Aorta (tissue), 5 donors: ENCODE results near the gene SPAAR. TPM values are rescaled to one million over a fixed set of nuclear protein-coding genes. Genes with fewer than 3 reads are reported as not detected.
"Not testable (repeated sequence)": the region's sequence is repeated elsewhere in the genome, so short reads cannot be mapped to it uniquely, and the experiment has no call there.

ENCODE experiments used
- ATAC-seq: fragments of 200-7000 bp; cut with Tn5 transposase; one replicate; pipeline ENCODE4 v1.9.1; 2022; ENCODE audit warnings: moderate library complexity; ENCODE audit not compliant: low FRiP score
- DNase-seq, 2 donors: peaks; one replicate each; pipeline ENCODE4 v3.0.0-alpha.2; 2020
- H3K27ac ChIP-seq, 2 donors: one replicate each; pipeline ENCODE4 v1.5.1; 2013; ENCODE audit warnings: low read length in 2 of 2, mild to moderate bottlenecking in 2 of 2, moderate library complexity in 2 of 2, control low read depth in 1 of 2, inconsistent platforms in 1 of 2, low read depth in 1 of 2
- H3K27me3 ChIP-seq, 2 donors: one replicate each; pipeline ENCODE4 v1.6.1; 2013; ENCODE audit warnings: control low read depth in 1 of 2, low read length in 1 of 2, mild to moderate bottlenecking in 1 of 2, moderate library complexity in 1 of 2; ENCODE audit not compliant: insufficient read depth in 2 of 2, control insufficient read depth in 1 of 2
- H3K36me3 ChIP-seq, 2 donors: one replicate each; pipeline ENCODE4 v1.6.1; 2013; ENCODE audit warnings: control low read depth in 1 of 2, low read length in 1 of 2, mild to moderate bottlenecking in 1 of 2; ENCODE audit not compliant: insufficient read depth in 2 of 2, control insufficient read depth in 1 of 2
- H3K4me1 ChIP-seq, 2 donors: one replicate each; pipeline ENCODE4 v1.6.1; 2013; ENCODE audit warnings: low read length in 2 of 2, control low read depth in 1 of 2, mild to moderate bottlenecking in 1 of 2, moderate library complexity in 1 of 2; ENCODE audit not compliant: insufficient read depth in 2 of 2, control insufficient read depth in 1 of 2
- H3K4me3 ChIP-seq, 2 donors: one replicate each; pipeline ENCODE4 v1.5.1; 2013; ENCODE audit warnings: low read length in 2 of 2, control low read depth in 1 of 2, mild to moderate bottlenecking in 1 of 2
- H3K9me3 ChIP-seq: one replicate; pipeline ENCODE4 v1.6.1; 2013; ENCODE audit warnings: mild to moderate bottlenecking, low read length; ENCODE audit not compliant: control insufficient read depth
- WGBS, 2 donors: extraction: QIAGEN DNeasy Blood & Tissue Kit; methylation state at CpG; one replicate each; pipeline ENCODE4 v1.1.7; 2013; 5-methylcytosine and 5-hydroxymethylcytosine counted together
- intact Hi-C, 2 donors: fragments of 100-400 bp; cut with DNase I; formaldehyde crosslinking; loops; one replicate each; pipeline versions ENCODE4 v1.14.2 to v1.15.0; 2022
- polyA plus RNA-seq, 2 donors: library from polyadenylated mRNA; stranded (reverse); fragments of 200-250 nt; gene quantifications; one replicate each; pipeline ENCODE4 v1.2.3, GENCODE V29; 2013
- total RNA-seq, 2 donors: library from RNA; stranded (reverse); fragmentation: NEBNext Ultra II Directional; extraction: Animal tissue kit (Norgen Biotek cat#: 25700); gene quantifications; one replicate each; pipeline ENCODE4 v1.2.1, GENCODE V29; 2021
- donor health status: healthy with polysubstance abuse.
- donor health status: Bipolar disorder and iron deficiency.
- donor health status: DM: no; HTN: no; CAD: no.
- donor health status: DM: no; HTN: no; CAD: no.
- donor health status: DM: yes; HTN: yes; CAD: no.

The SPAAR gene
- total and polyA plus RNA-seq, 4 donors, result 0.82 to 4.5 (median 4.0) TPM; not detected in 1

DNA sequence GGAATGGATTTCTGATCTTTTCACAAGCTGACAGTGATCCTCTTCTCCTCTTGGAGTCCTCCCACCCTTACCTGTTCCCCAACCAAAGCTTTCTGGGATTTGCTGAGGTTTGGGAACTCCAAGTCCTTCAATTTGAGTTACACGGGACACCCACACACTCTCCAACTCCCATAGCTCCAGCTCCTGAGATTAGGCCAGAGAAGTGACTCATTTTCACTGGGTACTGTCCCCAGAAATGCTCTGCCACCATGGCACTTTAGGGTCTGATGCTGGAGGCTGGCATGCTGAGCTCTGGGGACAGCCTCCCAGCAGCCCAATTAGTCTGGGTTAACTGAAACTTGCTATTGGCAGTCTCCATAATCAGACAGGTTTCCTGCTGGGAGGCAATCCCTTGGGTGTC lies 17.2 kb upstream of the SPAAR start:
- H3K27ac ChIP-seq, result no peak overlapping the region
- no peaks in the 10 kb centered on the region for H3K36me3 ChIP-seq
- ATAC-seq (no peak), DNase-seq (no peak)
- no peaks in the 10 kb centered on the region for H3K27me3 ChIP-seq
- no peaks in the 10 kb centered on the region for H3K4me1 ChIP-seq
- no peak overlapping the region for H3K4me3 ChIP-seq
- intact Hi-C loops, result loop anchor here in 1 of 2 donors (2.0 kb wide), 1 partner anchor 21 kb away; the partner anchor contains the start of gene OR13J1
- H3K9me3 ChIP-seq, result no peaks in the 10 kb centered on the region
- WGBS, 2 donors, result 64 to 70% methylated on average over 1 of the region's 1 CpG

- intact Hi-C loops, result no loop called here
- H3K4me3 ChIP-seq, result no peak overlapping the region
- H3K27ac ChIP-seq, result no peak overlapping the region
- H3K9me3 ChIP-seq, result no peaks in the 10 kb centered on the region
- H3K4me1 ChIP-seq, result no peaks in the 10 kb centered on the region
- DNase-seq, result no peak
- 96 to 99% methylated on average over 2 of the region's 2 CpGs for WGBS, 2 donors
- H3K27me3 ChIP-seq, result no peaks in the 10 kb centered on the region
- no peaks in the 10 kb centered on the region for H3K36me3 ChIP-seq
- ATAC-seq, result no peak
Measured at GRCh38 chr9:35896570-35896969, 12.7 kb upstream of the SPAAR start.

- H3K9me3 ChIP-seq, H3K4me3 ChIP-seq, H3K27me3 ChIP-seq, H3K36me3 ChIP-seq, intact Hi-C loops, H3K4me1 ChIP-seq, H3K27ac ChIP-seq, ATAC-seq, DNase-seq: not testable (repeated sequence)
- 87 to 96% methylated on average over 7 of the region's 7 CpGs for WGBS, 2 donors
Measured at GRCh38 chr9:35897376-35898099, 11.8 kb upstream of the SPAAR start.

GRCh38 chr9:35898337-35898736 lies 11.0 kb upstream of the SPAAR start:
- H3K9me3 ChIP-seq, result no peaks in the 10 kb centered on the region
- DNase-seq (no peak), ATAC-seq (no peak)
- H3K4me3 ChIP-seq, result no peak overlapping the region
- H3K36me3 ChIP-seq, result no peaks in the 10 kb centered on the region
- no peak overlapping the region for H3K27ac ChIP-seq
- intact Hi-C loops, result no loop called here
- H3K27me3 ChIP-seq, result no peaks in the 10 kb centered on the region
- no peaks in the 10 kb centered on the region for H3K4me1 ChIP-seq

- 62 to 70% methylated on average over 2 of the region's 2 CpGs for WGBS, 2 donors
- Histone ChIP-seq H3K4me1 (no peaks in the 10 kb centered on the region), H3K36me3 (no peaks in the 10 kb centered on the region), H3K27ac (no peak overlapping the region), H3K4me3 (no peak overlapping the region), H3K9me3 (no peaks in the 10 kb centered on the region), H3K27me3 (no peaks in the 10 kb centered on the region)
- DNase-seq, result no peak
- ATAC-seq, result no peak
- intact Hi-C loops, result no loop called here
Measured at GRCh38 chr9:35899021-35899420, 10.3 kb upstream of the SPAAR start.

DNA sequence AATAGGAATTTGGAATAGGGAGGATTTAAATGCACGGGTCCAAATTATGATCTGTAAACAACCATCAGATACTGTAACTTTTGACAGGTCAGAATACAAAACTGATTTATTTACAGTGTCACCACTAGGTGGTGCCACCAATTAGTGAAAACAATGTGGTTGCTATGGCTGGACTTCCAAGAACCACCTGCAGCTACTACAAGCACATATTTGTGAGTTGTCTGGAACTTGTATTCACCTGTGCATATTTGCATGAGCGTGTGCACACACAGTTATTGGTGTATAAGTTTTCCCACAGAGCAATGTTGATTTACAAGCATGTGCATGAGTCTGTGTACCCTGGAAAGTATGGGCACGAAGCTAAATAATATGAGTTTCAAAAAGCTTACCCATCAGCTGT lies 6.2 kb upstream of the SPAAR start:
- Histone ChIP-seq H3K4me3 (no peak overlapping the region), H3K36me3 (no peaks in the 10 kb centered on the region), H3K9me3 (no peaks in the 10 kb centered on the region), H3K4me1 (peaks cover 0 to under 1% of the 10 kb centered on the region in 2 donors), H3K27me3 (no peaks in the 10 kb centered on the region), H3K27ac (no peak overlapping the region)
- 22 to 38% methylated on average over 3 of the region's 3 CpGs for WGBS, 2 donors
- DNase-seq (no peak), ATAC-seq (no peak)
- intact Hi-C loops, result loop anchor here (2.0 to 5.0 kb wide), 2 partner anchors 119 to 120 kb away; no protein-coding TSS in a partner anchor

DNA sequence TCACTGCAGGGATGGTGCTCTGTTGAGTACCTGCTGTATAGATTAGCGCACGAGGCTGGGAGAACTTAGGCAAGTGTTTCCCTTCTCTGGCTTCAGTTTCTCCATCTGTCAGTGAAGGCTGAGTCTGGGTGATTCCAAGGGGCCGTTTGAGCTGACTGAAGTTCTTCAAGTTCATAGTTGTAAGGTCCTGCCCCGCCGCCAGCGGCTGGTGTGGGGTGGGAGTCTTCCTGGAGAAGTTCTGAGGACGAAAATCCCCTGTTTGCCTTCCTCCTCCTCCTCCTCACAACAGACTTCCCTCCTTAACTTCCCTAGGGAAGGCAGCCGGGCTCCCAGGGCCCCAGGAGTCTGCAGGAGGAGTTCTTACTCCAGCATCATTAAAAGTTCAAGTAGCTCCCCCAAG lies 5.0 kb upstream of the SPAAR start:
- H3K4me1 ChIP-seq, result peaks cover 0 to 11% of the 10 kb centered on the region in 2 donors
- WGBS, 2 donors, result 46 to 59% methylated on average over 8 of the region's 8 CpGs
- no peak for DNase-seq
- no peaks in the 10 kb centered on the region for H3K27me3 ChIP-seq
- no peaks in the 10 kb centered on the region for H3K9me3 ChIP-seq
- no peak for ATAC-seq
- intact Hi-C loops, result loop anchor here (2.0 to 5.0 kb wide), 2 partner anchors 40 to 118 kb away; no protein-coding TSS in a partner anchor
- no peaks in the 10 kb centered on the region for H3K36me3 ChIP-seq
- H3K27ac ChIP-seq, result peak overlapping the region in 1 of 2 donors; percentile 88
- no peak overlapping the region for H3K4me3 ChIP-seq

DNA sequence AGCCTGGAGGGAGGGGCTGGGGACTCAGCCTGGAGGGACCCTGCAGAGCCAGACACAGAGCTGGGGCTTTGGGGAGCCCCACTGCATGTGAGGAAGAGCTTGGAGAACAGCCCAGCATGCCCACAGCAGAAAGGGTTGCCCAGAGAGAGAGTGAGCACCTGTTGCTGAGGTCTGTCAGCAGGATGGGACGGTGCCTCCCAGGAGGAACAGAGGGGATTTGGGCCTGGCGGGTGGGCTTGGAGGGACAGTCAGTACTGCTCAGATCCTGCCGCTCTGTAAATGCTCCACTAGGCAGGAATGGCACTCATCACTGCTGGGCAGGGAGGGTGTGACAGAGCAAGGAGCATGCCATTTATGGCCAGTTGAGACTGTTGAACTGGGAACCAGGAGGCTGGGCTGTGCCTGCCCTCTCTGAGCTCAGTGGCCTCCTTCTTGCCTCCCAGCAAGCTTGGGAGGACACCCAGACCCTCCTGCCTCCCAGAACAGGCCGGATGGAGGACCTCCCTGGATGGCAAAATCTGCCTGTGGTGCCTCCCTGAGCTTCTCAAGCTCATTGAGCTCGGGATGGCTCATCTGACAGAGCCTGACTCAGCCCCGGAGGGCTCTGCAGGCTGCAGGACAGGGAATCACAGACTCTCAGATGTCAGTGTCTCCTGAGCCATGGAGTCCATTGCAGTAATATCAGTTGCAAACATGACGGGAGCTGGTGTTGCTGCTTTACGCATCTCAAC lies 4.1 kb upstream of the SPAAR start:
- Histone ChIP-seq H3K36me3 (no peaks in the 10 kb centered on the region), H3K27me3 (no peaks in the 10 kb centered on the region), H3K4me1 (peaks cover 0 to 12% of the 10 kb centered on the region in 2 donors), H3K4me3 (no peak overlapping the region), H3K27ac (peak overlapping the region; percentile 88 to 95), H3K9me3 (no peaks in the 10 kb centered on the region)
- ATAC-seq (no peak), DNase-seq (no peak)
- intact Hi-C loops, result loop anchor here (2.0 kb wide), 1 partner anchor 40 kb away; no protein-coding TSS in a partner anchor
- 57 to 60% methylated on average over 8 of the region's 8 CpGs for WGBS, 2 donors
